GM10266 (cell line): Measurements from ENCODE around the gene LRRC7.

Source experiments
- DNase-seq: peaks from one replicate; pipeline ENCODE4 v3.0.0; 2012; ENCODE audit errors: extremely low spot score
- TF ChIP-seq, protein P1 (sequence below): IDR thresholded peaks from 2 replicates; pipeline ENCODE4 v1.5.1; 2012; ENCODE audit warnings: mild to moderate bottlenecking, low read depth; ENCODE audit not compliant: control insufficient read depth, insufficient read depth; ENCODE audit errors: missing control alignments

LRRC7 gene

GRCh38 chr1:70090875-70091274 lies 523.2 kb downstream of the LRRC7 start:
- DNase-seq: no peak
- TF ChIP-seq, protein P1, sequence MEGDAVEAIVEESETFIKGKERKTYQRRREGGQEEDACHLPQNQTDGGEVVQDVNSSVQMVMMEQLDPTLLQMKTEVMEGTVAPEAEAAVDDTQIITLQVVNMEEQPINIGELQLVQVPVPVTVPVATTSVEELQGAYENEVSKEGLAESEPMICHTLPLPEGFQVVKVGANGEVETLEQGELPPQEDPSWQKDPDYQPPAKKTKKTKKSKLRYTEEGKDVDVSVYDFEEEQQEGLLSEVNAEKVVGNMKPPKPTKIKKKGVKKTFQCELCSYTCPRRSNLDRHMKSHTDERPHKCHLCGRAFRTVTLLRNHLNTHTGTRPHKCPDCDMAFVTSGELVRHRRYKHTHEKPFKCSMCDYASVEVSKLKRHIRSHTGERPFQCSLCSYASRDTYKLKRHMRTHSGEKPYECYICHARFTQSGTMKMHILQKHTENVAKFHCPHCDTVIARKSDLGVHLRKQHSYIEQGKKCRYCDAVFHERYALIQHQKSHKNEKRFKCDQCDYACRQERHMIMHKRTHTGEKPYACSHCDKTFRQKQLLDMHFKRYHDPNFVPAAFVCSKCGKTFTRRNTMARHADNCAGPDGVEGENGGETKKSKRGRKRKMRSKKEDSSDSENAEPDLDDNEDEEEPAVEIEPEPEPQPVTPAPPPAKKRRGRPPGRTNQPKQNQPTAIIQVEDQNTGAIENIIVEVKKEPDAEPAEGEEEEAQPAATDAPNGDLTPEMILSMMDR: no peak

GRCh38 chr1:70091811-70092210 lies 524.1 kb downstream of the LRRC7 start:
- TF ChIP-seq, protein P1: no peak
- no peak for DNase-seq

GRCh38 chr1:70092526-70092925 lies 524.8 kb downstream of the LRRC7 start:
- TF ChIP-seq, protein P1: no peak
- no peak for DNase-seq

DNA sequence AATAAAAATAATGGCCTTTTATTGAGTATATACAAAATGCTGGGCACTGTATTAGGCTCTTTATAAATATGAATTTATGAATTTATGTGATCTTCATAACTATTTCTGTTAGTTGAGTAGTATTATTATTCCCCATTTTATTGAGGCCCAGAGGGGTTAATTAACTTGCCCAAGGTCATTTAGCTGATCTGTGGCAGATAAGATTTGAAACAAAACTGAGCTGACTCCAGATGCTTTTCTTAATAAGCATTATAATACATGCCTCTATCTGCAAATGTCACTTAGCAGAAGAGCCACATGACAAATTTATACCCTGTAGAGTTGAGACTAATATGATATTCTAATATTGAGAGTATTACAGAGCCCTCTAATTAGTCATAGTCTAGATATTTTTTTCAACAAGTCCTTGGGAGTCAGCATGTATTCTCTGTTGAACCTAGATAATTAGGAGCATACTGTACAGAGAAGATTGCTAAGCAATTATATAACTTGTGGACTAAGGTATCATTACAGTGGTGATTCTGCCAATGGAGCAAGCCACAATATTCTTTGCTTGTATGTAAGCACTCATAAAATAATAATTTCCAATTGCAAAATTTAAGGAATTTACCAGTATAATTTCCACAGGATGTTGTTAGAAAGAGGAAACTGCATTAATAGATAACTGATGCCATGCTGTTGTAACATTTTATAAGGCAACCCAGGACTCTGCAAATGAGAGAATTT lies 525.7 kb downstream of the LRRC7 start:
- TF ChIP-seq, protein P1: no peak
- DNase-seq: no peak

DNA sequence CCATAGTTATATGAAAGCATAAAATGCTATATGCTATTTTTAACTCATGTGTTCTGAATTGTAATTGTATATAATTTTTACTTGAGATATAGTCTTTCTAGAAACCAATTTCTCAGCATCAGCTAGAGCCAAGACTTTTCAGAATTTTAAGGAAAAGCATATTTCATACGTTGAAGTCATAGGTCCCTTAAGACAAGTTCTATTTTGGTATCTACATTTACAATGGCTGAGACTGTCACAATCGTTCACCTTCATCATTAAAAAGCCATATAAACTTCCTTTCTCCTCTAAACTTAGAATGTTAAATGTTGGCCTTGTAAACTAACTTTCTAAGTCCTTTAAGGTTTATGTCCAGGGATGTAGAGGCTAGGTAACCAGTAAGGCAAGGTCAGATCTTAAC lies 533.5 kb downstream of the LRRC7 start:
- TF ChIP-seq, protein P1: no peak
- DNase-seq: no peak

- DNase-seq: no peak
- TF ChIP-seq, protein P1: no peak
Measured at GRCh38 chr1:70101774-70102173, 534.1 kb downstream of the LRRC7 start.

DNA sequence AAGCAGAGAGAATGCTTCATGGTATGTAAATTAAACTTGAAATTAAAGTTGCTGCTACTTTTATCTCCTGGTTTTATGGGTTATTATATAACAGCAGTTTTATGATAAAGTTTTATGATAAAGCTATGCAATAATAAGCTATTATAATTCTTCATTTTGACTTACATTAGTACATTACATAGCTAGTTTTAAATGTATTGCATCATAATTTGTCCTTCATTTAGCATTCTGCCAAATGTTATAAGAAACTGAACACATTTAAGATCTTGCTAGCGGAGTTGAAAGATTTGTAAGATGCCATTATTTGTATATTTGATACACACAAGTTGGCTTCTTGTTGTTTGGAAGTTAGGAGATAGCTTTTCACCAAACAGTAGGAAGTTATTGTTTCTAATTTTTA lies 536.0 kb downstream of the LRRC7 start:
- no peak for DNase-seq
- TF ChIP-seq, protein P1: no peak
